ENCODE data around the gene ASB16.
"Not testable (repeated sequence)": the region's sequence is repeated elsewhere in the genome, so short reads cannot be mapped to it uniquely, and the experiment has no call there.

The ASB16 gene, protein sequence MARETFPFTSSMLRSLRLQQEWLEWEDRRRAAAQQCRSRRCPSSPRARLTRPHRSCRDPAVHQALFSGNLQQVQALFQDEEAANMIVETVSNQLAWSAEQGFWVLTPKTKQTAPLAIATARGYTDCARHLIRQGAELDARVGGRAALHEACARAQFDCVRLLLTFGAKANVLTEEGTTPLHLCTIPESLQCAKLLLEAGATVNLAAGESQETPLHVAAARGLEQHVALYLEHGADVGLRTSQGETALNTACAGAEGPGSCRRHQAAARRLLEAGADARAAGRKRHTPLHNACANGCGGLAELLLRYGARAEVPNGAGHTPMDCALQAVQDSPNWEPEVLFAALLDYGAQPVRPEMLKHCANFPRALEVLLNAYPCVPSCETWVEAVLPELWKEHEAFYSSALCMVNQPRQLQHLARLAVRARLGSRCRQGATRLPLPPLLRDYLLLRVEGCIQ
- 0 reads per million in 4 experiments for total RNA-seq

DNA sequence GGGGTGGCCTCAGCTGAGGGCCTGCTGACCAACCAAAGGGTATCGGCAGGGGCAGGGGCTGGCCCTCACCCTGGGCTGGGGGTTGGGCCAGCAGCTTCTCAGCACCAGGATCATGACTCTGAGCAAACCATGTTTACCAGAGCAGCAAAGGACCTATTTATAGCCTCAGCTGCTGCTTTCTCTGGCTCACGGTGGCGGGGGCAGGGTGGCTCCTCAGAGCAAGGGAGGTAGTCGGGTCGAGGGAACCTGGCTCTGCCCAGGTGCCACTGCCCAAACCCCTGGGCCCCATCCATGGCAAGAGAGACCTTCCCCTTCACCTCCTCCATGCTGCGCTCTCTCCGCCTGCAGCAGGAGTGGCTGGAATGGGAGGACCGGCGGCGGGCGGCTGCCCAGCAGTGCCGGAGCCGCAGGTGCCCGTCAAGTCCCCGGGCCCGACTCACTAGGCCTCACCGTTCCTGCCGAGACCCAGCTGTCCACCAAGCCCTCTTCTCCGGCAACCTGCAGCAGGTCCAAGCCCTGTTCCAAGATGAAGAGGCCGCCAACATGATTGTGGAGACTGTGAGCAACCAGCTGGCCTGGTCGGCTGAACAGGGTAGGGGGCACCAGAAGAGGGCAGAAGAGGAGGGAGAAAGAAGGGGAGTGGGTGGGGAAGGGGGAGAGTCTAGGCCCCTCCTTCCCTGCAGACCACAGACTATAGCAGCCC, at the start of gene ASB16:
ASB16 (plus strand) TSS at position 206 of the 703 bp plus-strand sequence; CDS start at position 292, 86 bp downstream.
- no peak for DNase-seq

DNA sequence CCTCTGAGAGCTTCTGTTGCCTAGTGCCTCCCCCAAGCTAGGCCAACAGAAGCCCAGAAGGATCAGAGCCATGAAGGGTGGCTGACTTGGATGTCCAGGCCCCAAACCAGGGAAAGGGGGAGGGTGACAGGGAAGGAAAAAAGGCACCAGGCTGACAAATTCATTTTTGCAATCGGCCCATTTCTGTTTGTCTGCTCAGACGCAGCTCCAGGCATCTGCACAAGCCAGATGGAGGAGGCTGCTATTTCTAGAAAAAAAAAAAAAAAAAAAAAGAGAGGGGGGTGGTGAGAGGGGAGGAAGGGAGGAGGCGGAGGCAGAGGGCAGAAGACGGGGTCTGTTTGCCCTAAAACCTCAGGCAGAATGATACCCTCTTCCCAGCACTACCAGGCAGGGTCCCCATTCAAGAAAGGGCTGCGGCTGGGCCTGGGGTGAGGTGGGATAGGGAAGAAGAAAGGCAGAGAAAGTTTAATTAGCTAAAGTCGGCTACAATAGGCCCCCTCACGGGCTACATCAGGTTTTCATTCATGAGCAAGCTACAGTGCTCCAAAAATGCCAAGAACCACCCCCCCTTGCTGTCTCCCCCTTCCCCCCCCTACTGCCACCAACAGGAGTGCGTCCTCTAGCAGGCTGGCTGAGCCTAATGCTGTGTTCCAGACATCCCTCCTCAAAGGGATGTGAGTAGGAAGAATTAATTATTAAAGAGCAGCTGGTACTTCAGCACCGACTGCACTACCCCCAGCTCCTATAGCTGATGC, 49.5 kb upstream of the ASB16 start:
- DNase-seq, result no peak

DNA sequence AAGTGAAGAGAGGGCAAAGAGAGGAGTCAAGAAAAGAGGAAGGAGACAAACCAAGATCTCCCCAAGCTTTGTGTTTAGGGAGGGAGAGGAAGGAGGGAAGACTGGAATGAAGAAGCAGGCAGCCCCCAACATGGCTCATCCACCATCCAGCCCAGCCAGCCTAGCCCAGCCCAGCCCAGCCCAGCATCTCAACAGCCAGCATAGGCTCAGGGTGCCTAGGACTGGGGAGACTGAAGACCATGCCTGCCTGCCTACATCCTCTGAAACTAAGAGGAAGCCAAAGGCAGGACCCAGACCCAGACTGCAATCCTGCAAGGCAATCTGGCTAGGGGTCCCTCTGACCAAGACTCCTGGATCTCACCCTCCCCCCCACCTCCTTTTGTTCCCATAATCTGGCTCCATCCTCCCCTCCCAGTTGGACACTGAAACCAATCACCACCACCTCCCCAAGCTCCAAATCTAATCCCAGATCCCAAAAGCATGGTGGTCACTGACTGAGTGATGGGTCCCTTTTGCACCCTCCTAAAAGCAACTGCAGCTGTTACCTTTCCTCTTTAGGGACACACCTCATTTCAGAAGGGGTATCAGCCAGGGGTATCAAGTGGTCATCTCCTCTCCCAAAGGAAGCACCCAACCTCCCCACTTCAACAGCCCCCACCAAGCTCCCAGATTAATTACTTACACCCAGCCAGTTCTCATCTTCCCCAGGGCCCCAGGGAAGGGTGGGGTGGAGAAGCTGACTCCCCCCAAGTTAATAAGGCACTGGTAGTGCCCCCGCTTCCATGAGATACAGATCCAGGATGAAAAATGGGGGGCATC, 48.3 kb upstream of the ASB16 start:
- DNase-seq, result no peak

DNA sequence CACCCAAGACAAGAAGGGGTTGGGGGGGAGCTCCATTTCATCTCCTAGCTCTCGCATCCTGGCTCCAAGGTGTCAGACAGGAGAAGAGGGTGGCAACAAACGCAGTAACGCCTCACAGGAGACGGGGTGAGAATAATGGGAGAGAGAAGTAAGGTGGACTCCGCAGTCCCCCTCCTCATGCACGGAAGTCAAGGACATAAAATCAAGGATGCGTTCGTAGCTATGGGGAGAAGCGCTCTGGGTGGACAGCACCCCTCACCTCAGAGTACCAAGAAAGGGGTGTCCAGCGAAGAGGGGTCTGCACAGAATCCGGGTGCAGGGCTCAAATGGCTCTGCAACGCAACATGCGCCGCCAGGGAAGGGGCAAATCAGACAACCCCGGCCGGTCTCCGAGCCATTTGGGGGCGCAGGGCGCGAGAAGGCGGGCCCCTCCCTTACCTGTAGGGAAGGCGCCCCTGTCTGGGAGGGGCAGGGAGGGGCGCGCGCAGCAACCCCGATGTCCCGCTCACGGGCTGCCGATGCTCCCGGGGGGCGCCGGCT, 47.6 kb upstream of the ASB16 start:
- no peak for DNase-seq

DNA sequence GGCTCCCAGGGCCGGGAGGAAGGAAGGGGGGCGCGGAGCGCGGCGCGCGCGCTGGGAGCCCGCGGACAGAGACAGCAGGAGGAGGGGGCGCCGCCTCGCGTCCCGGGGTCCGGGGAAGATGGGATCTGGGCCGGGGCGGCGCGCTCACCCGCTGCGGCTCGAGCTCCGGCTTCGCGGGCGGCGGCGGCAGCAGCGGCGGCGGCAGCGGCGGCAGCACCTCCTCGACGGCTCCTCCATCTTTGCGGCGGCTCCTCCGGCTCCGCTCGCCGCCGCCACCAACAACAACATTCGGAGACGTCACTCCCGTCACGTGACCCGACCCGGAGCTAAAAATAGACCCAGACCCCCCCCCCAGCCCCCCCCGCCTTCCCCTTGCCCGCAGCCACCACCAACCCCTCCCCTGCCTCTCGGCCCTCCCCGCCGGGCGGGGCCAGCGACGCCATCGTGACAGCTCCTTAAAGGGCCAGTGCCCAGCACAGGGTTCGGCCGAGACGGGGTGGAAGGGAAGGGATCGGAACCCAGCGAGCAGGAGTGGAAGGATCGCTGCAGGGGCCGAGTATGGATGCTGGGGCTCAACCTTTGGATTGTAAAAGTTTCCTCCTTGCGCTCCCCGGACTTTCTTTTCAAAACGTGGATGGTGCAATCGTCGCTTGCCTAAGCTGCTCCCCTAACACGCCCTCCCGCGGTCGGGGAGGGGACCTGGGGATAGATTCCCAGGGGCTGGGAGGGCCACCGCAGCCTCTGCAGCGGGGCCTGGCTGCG, 47.0 kb upstream of the ASB16 start, which contains the start of gene HDAC5:
HDAC5 (minus strand) TSS at position 286 of the 762 bp plus-strand sequence. CDS start 6,126 bp downstream, outside the sequence.
- DNase-seq, result peak; percentile 94

DNA sequence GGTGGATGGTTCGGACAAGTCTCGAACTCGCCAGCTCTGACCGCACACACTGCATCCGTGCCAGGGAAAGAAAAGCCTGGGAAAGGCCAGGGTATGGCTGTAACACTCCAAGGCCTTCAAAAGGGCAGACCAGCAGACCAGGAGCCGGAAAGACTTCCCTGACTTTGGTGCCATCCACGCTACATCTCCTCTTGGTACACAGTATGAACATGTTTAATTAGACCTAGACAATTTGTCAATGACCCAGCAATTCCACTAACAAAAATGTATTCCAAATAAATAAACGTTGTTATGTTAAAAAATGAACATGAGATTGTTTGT, 46.4 kb upstream of the ASB16 start:
- DNase-seq, result no peak

DNA sequence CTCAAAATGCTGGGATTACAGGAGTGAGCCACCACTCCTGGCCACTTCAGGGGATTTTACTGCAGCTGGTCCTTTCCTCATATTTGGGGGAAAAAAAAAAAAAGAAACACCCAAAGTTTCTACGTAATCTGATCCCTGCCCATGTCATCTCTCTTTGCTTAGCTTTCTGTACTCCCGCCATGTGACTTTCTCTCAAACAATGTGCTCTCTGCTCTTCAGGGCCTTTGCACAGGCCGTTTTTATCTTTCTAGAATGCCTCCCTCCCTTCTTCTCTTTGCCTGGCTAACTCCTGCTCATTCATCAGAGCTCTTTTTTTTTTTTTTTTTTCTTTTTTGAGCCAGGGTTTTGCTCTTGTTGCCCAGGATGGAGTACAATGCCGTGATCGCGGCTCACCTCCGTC, 42.1 kb upstream of the ASB16 start:
- DNase-seq, result no peak

DNA sequence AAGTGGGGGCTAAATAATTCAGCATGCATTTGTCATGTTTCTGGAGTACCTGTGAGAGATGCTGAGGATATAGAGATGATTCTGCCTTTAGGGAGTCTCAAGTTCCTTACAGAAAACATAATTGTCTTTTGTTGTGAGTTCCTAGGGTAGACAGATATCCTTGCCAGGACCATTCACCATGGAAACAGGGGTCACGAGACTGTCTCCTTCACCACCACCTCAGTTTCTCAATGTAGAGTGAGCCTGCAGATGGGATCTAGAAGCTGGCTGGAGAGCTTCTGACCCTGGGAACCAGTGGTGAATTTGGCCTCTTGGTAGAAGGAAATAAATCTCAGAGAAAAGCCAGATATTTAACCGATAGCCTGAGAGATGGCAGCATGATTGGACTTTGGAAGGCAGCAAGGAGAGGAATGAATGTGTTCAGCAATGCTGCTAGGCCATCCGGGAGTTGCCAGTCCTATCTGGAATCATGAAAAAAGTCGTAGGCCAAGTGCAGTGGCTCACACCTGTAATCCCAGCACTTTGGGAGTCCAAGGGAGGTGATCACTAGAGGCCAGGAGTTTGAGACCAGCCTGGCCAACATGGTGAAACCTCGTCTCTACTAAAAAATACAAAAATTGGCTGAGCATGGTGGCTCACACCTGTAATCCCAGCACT, 39.7 kb upstream of the ASB16 start:
- no peak for DNase-seq

DNA sequence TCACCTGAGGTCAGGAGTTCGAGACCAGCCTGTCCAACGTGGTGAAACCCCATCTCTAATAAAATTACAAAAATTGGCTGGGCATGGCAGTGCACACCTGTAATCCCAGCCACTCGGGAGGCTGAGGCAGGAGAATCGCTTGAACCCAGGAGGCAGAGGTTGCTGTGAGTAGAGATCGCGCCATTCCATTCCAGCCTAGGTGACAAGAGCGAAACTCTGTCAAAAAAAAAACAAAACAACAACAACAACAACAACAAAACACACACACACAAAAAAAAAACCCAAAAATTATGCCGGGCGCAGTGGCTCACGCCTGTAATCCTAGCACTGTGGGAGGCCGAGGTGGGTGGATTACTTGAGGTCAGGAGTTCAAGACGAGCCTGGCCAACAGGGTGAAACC, 39.1 kb upstream of the ASB16 start:
- DNase-seq, result not testable (repeated sequence)

DNA sequence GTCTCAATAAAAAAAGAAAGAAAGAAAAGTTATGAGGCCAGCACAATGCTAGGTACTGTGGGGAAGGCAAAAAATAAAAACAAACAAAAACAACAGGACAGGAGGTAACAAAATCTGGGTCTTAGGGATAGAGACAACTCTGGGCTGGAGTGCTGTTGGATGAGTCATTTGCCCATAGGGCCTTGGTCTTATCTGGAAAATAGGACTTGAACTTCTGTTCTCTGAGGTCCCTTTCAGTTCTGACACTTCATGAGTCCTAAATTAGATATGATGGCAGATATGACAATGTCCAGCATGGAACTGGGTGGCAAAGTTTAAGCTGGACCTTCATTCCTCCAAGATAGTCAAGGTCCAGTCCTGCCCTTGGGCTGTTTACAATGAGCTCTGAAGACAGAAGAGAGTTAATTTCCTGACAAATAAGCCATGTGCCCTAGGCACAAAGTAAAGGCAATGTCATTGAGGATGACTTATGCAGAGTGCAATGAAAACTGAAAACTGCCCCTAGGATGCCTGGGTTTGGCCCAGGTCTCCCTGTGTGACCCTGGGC, 38.2 kb upstream of the ASB16 start:
- DNase-seq, result no peak

DNA sequence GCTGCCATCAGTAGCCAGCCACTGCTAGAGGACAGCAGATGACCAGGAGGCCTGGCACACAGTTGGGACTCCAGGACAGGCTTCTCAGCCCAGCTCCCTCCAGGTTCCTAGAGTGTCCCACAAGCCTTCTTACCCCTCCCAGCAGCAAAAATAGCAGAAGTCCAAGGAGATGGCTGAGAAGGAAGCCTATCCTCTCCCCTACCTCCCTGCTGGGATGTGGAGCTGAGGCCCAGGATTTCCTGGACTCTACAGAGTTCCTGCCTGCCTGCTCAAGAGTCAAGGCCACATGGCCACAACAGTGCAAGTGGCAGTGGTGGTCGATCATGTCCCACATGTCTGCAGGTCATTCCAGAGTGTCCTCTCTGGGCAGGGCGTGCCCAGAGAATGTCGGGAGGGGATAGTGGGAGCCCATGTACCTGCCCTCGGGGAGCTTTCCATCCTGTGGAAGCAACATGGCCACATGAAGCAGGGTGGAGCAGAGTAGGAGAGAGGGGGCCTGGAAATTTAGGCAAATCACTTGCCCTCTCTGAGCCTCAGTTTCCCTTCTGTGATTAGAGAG, 36.5 kb upstream of the ASB16 start:
- no peak for DNase-seq

DNA sequence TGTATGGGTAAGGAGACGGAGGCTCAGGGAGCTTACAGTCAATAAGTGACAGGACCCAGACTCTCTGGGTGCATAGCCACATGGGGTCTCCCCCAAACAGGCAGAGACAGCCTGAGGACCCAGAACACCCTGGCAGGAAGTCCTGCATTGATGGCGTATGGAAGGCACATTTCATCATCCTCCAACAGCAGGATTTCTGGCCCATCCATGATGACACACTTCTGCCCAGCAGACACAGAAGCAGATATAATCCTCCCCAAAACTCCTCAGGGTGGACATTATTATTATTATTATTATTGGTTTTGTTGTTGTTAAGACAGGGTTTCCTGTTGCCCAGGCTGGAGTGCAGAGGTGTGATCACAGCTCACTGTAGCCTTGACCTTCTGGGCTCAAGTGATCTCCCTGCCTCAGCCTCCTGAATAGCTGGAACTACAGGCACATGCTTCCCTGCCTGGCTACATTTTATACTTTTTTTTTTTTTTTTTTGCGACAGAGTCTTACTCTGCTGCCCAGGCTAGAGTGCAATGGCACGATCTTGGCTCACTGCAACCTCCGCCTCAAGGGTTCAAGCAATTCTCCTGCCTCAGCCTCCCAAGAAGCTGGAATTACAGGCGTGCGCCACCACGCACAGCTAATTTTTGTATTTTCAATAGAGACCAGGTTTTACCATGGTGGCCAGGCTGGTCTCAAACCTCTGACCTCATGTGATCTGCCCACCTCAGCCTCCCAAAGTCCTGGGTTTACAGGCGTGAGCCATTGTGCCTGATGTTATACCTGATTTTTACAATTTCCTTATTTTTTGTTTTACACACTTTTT, 35.5 kb upstream of the ASB16 start:
- no peak for DNase-seq

DNA sequence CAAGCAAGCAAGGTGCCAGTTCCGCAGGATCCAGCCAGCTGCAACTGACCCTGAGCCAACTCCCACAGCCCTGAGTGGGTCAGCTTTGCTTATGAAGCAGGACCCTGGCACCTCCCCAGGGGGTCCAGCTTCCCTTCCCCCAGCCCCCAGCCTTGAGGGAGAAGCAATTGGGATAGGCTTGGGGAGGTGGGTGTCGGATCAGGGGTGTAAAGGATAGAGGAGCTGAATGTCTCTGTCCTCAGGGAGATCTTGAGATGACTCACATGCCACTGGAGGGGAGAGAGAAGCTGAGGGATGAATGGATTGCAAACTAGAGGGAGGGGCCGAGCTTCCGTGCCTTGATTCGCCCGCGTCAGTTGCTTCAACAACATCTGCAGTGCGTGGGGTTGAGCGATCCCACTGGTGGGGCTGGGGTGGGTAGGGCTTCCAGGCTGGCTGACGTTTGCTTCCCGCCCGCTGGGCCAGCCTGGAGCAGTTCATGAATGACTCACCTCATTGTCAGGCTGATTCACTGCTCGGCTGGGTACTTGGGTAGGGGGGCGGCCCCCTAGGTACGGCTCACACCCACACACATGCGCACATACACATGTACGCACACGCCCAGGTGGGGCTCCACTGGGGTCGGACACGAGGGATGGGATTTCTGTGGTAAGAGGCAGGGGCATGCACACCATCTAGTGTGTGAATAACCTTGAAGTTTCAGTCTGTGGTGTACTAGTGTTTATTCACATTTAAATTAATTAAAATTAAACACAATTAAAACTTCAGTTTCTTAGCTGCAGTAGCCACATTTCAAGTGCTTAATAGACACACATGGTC, 32.4 kb upstream of the ASB16 start:
- peak; percentile 5 for DNase-seq

DNA sequence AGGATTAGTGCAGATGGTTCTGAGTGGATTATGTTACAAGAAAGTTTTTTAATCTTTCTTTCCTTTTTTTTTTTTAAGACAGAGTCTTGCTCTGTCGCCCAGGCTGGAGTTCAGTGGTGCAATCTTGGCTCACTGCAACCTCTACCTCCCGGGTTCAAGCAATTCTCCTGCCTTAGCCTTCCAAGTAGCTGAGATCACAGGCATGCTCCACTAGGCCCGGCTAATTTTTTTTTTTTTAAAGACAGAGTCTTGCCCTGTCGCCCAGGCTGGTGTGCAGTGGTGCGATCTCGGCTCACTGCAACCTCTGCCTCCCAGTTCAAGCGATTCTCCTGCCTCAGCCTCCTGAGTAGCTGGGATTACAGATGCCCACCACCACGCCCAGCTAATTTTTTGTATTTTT, 26.6 kb upstream of the ASB16 start:
- not testable (repeated sequence) for DNase-seq

DNA sequence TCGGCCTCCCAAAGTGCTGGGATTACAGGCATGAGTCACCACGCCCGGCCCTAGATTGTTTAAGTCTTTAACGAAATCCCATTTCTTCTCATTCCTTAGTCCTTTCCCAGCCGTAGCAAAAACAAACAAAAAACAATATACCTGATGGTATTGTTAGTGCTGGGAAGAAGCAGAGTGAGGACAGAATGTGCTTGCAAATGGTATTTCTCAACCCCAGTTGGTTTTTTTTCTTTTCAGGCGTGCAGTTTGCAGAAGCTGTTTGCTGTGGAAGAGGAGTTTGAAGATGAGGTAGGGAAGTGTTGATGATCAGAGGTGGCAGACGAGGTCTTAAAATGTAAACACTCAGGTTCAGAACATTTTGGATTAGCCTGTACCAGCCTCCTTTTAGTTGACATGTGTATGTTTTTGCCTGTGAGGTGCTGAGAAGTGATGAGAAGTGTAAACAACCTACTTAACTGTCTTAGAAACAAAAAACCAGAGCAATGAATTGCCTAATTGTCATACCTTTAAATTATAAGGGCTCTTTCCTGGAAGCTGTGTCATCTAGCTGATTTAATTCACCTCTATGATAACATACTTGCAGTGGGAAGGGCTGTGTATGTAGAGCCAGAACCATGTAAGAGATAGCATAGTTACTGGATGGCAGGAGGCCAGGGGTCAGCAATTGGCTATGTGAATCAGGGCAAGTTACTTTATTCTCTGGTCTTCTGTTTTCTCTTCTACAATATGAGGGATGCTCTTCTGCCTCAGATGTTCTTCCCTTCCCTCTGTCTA, 25.4 kb upstream of the ASB16 start:
- DNase-seq, result no peak

DNA sequence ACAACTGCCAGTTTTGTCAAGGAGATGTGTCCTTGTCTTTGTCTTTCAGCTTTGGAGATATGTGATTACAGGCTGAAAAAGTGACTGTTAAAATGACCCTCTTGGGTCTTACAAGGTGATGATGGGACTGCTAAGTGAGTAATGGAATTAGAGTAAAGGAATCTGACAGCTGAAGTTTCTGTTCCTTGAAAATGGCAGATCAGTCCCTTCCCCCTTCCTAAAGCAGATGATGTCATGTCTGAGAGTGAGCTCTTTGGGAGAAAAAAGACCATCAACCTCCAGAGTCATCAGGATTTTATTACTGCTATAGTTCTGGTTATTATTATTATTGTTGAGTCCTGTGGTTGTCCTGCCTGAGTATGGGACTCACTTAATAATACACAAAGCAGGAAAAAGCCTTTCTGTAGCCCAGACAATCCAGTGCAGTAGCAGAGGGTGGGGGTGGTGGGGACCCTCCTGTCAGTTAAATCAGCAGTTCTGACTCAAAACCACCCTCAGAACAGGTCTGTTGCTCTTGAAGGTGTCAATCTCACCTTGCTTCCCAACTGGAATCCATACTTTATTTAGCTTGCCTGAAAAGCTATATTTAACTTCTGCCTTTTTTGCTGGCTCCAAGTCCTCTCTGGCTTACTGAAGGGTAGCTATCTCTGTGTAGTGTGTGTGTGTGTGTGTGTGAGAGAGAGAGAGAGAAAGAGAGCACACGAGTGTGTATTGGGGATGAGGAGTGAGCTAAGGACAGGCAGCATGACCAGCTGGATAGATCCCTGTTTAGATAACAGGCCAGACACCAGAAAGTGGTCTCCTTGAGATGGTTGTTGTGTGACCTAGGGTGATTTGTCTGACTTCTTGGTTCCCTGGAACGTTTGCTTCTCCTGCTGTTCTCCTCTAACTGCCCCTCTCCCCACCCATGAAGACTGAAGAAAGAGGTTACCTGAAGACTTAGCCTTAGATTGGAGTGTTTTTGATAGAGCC, 23.8 kb upstream of the ASB16 start:
- no peak for DNase-seq
